Fibroblast of pulmonary artery (primary cell): ENCODE results near the gene GOLT1B.

Experiments used
- DNase-seq: peaks from one replicate; pipeline ENCODE4 v3.0.0-alpha.2; 2010; ENCODE audit warnings: low read depth
- H3K4me3 ChIP-seq: replicated peaks from 2 replicates; pipeline ENCODE4 v1.5.1; 2011; ENCODE audit warnings: low read depth, mild to moderate bottlenecking, control low read depth, low read length, moderate library complexity
- TF ChIP-seq, protein P1 (sequence below): IDR thresholded peaks from 2 replicates; pipeline ENCODE4 v1.5.1; 2011; ENCODE audit warnings: mild to moderate bottlenecking, control low read depth, low read length, inconsistent platforms; ENCODE audit errors: missing control alignments

Gene GOLT1B

DNA sequence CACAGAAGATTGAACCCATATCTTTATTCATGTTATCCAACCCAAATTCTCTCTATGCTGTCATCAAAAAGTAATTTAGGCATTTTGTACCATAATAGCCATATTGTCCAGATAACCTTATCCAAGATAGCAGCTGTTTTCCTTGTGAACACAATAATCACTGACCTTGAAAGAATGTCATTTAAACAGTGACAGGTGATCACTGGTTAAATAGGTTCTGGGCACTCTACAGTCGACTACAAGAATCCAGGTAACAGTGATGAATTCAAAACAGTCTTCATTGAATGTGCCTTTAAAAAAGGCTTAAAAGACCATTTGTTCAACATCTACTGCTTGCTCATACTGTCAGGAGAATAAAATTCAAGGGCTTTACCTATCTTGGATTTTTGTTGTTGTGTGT lies 20.0 kb downstream of the GOLT1B start:
- TF ChIP-seq, protein P1, sequence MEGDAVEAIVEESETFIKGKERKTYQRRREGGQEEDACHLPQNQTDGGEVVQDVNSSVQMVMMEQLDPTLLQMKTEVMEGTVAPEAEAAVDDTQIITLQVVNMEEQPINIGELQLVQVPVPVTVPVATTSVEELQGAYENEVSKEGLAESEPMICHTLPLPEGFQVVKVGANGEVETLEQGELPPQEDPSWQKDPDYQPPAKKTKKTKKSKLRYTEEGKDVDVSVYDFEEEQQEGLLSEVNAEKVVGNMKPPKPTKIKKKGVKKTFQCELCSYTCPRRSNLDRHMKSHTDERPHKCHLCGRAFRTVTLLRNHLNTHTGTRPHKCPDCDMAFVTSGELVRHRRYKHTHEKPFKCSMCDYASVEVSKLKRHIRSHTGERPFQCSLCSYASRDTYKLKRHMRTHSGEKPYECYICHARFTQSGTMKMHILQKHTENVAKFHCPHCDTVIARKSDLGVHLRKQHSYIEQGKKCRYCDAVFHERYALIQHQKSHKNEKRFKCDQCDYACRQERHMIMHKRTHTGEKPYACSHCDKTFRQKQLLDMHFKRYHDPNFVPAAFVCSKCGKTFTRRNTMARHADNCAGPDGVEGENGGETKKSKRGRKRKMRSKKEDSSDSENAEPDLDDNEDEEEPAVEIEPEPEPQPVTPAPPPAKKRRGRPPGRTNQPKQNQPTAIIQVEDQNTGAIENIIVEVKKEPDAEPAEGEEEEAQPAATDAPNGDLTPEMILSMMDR, result no peak
- no peak for DNase-seq
- no peak overlapping the region for H3K4me3 ChIP-seq

DNA sequence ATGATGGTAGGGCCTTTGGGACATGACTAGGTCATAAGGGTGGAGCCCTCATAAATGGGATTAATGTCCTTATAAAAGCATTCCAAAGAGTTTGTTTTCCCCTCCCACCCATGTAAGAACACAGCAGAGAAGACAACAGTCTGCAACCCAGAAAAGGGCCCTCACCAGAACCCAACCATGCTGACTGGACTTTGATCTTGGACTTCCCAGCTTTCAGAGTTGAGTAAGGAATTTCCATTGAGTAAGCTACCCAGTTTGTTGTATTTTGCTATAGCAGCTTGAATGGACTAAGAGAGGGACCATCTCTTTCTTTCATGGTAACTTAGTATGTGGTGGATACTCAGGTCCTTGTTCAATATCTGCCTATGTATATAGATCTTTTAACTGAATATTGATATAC lies 21.6 kb downstream of the GOLT1B start:
- TF ChIP-seq, protein P1, result no peak
- DNase-seq, result no peak
- no peak overlapping the region for H3K4me3 ChIP-seq

DNA sequence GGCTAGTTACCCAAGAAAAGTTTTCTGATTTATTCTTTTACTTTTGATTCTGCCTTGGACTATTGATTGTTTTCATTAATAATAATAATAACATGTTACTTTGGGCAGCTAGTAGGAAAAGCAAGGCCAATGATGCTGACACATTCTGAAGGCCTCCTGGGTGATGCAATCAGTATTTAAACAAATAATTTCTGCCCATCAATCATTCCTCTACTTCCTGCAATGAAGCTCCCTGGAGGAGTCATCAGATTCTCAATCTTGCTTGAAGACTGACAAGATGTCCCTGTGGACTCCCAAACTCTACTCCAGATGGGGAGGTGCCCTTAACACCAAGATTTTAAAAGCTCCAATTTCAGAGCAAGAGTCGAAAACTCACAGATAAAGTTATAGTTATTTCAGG lies 24.5 kb downstream of the GOLT1B start, which contains the start of gene SPX:
Gene SPX (plus strand): TSS at position 244 of the 400 bp plus-strand sequence. CDS start 177 bp downstream, outside the sequence.
- TF ChIP-seq, protein P1, result no peak
- peak; percentile 26 for DNase-seq
- H3K4me3 ChIP-seq, result peak within 1 kb of the TSS; percentile 63

DNA sequence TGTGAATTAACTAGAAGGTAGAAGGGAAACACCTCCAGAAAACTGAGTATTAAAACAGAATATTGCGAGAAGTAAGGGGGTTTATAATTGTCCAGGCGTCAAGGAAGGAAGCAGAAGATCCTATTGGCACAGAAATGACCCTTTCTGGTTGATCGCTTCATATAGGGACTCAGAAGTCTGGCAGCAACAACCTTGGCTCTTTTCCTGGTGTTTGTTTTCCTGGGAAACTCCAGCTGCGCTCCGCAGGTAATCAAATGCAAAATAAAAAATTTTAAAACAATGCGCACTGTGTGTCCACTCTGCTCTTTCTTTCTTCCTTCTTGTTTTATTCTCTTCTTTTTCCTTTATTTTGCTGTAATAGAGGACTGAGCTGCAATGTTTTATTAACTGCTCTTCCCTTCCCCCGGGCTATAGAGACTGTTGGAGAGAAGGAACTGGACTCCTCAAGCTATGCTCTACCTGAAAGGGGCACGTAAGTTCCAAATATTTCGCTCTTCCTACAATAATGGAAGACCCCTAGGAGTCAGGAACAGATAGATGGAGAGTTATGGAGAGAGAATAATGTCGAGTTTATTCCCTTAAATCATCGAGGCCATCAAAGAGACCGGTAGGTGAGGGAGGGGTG lies 25.2 kb downstream of the GOLT1B start:
- DNase-seq, result no peak

DNA sequence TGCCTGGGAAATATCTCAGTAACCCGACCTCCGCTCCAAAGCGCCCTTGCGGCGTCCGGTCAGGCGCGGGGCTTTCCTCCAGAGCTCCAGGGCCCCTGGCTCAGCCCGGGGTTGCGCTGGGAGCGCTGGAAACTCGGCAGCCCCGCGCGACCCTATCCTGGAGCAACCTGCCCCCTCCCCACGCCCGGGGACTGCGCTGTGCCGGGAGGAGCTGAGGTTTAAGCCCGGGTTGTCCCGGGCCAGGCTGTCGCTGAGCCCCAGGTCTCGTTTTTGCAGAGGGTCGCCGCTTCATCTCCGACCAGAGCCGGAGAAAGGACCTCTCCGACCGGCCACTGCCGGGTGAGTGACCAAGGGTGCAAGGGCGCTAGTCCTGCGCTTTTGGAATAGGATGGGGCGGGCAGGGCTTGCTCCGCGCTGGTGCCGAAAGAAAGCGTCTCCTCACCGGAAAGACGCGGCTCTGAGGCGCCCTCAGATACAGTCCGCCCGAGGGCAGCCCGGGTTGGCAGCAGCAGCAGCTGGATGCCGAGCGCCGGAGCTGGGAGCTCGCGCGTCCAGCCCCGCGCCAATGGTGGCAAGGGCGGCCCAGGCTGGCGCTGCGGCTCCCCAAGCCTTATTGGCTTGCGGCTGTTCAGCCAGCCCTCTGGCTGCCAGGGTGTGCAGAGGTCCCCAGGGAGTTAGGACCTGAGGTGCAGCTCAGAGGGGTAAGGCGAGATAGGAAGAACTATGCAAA lies 26.0 kb downstream of the GOLT1B start:
- peak overlapping the region; percentile 63 for H3K4me3 ChIP-seq
- TF ChIP-seq, protein P1, result no peak
- peak; percentile 41 for DNase-seq

More for the DNA sequence above, 25.2 kb downstream of the GOLT1B start:
- TF ChIP-seq, protein P1, result no peak
- H3K4me3 ChIP-seq, result peak overlapping the region; percentile 63

DNA sequence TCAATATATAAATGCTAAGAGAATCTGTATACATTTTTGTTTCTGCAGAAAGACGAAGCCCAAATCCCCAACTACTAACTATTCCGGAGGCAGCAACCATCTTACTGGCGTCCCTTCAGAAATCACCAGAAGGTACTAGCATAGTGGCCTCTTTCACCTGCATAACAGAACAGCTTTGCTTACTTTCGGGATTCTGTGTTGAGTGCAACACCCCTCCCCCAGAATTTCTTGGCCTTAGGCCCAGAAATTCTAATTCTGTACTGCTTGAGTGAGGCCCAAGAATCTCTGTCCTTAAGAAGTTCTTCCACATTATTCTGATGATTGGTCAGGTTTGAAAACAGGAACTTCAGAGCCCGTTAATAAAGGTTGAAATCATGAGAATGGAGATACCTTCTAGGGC lies 27.4 kb downstream of the GOLT1B start:
- TF ChIP-seq, protein P1, result no peak

More for the DNA sequence above, 27.4 kb downstream of the GOLT1B start:
- H3K4me3 ChIP-seq, result no peak overlapping the region
- DNase-seq, result peak; percentile 8
